GM12891 (cell line): ENCODE data around the gene RGPD3.

Experiments
- DNase-seq: peaks from one replicate; pipeline ENCODE4 v3.0.0; 2011; ENCODE audit warnings: low spot score; ENCODE audit not compliant: insufficient read length
- FAIRE-seq: peaks from 2 replicates; lab custom pipeline; 2011; peaks lifted over from hg19 to GRCh38; lab: Jason Lieb, UNC
- PAX5 ChIP-seq: IDR thresholded peaks from 2 replicates; pipeline ENCODE4 v1.6.1; 2011; ENCODE audit warnings: low read length, moderate library complexity, mild to moderate bottlenecking; ENCODE audit not compliant: insufficient read depth, severe bottlenecking
- POLR2A ChIP-seq: IDR thresholded peaks from 2 replicates; pipeline ENCODE4 v1.6.1; 2011; ENCODE audit warnings: low read depth, low read length, control low read depth
- POLR2AphosphoS5 ChIP-seq: IDR thresholded peaks from 2 replicates; pipeline ENCODE4 v1.6.1; 2011; ENCODE audit warnings: low read depth, low read length, control low read depth
- POU2F2 ChIP-seq: IDR thresholded peaks from 2 replicates; pipeline ENCODE4 v1.6.1; 2011; ENCODE audit warnings: low read depth, mild to moderate bottlenecking, control low read depth, low read length, moderate library complexity
- SPI1 ChIP-seq: IDR thresholded peaks from 2 replicates; pipeline ENCODE4 v1.6.1; 2011; ENCODE audit warnings: low read depth, low read length, control low read depth
- TAF1 ChIP-seq: IDR thresholded peaks from 2 replicates; pipeline ENCODE4 v1.6.1; 2011; ENCODE audit warnings: low read depth, low read length, control low read depth

RGPD3 gene

GRCh38 chr2:106343274-106343673 lies 124.9 kb downstream of the RGPD3 start:
- DNase-seq: no peak
- no peak for FAIRE-seq
- TF ChIP-seq TAF1 (no peak), POLR2A (no peak), POU2F2 (no peak), SPI1 (no peak), POLR2AphosphoS5 (no peak), PAX5 (no peak)

GRCh38 chr2:106342831-106343251 lies 125.4 kb downstream of the RGPD3 start:
- TF ChIP-seq SPI1 (no peak), PAX5 (no peak), POLR2A (no peak), POU2F2 (no peak), POLR2AphosphoS5 (no peak)
- FAIRE-seq: no peak
- no peak for DNase-seq

- DNase-seq: no peak
- FAIRE-seq: no peak
- TF ChIP-seq PAX5: no peak
- TF ChIP-seq POLR2AphosphoS5: no peak
Measured at GRCh38 chr2:106341666-106342065, 126.5 kb downstream of the RGPD3 start.
